ENCODE data around the gene MVK.

The MVK gene

DNA sequence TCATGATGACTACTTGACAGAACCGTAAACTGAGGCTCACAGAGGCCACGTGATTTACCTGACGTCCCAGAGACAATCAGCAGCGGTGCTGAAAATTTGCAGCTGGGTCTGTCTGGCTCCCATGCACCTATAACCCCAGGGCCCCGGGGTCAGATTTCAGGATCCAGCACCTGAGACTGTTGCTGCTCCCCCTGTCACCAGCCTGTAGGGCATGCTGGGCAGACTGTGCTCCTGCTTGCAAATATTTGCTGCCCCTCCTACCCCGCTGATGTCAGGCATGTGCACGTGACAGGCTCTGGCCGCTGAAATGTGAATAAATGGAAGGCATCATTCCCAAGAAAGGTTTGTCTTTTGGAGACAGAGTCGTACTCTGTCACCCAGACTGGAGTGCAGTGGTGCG is 6.3 kb upstream of the MVK start:
- no peak for DNase-seq

DNA sequence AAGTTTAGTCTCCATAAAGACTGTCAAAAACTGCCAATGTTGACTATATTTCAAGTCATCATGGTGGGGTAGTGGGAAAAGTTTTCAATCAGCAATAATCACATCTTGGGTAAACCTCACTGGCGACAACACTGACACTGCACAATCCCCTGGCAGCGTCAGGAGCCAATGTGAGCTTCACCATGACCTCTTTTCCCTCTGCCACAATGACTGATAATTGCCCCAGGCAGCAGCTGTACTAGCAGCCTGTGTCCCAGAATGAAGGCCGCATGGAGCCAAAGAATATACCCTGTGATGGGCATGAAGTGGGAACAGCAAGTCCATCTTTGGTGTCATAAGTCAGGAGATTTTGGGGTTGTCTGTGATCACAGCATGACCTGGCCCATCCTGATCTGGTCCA is 5.6 kb upstream of the MVK start:
- no peak for DNase-seq

DNA sequence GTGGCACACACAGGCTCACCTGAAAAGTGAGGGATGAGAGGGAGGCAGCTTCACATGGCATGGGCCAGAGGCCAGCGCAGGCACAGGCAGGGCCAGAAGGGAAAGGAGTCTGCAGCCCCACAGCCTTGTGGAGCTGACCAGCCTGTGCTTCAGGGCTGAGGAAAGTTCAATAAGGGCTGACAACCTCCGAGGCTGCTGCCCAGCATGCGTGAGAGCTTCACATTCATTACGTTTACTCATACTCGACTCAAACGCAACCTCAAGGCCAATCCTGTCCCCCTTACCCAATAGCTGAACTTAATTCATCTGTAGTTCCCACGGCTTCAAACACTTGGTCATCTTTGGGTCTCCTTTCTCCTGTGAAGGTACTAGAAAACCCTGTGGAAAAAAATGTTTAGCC is 5.1 kb upstream of the MVK start:
- no peak for DNase-seq

DNA sequence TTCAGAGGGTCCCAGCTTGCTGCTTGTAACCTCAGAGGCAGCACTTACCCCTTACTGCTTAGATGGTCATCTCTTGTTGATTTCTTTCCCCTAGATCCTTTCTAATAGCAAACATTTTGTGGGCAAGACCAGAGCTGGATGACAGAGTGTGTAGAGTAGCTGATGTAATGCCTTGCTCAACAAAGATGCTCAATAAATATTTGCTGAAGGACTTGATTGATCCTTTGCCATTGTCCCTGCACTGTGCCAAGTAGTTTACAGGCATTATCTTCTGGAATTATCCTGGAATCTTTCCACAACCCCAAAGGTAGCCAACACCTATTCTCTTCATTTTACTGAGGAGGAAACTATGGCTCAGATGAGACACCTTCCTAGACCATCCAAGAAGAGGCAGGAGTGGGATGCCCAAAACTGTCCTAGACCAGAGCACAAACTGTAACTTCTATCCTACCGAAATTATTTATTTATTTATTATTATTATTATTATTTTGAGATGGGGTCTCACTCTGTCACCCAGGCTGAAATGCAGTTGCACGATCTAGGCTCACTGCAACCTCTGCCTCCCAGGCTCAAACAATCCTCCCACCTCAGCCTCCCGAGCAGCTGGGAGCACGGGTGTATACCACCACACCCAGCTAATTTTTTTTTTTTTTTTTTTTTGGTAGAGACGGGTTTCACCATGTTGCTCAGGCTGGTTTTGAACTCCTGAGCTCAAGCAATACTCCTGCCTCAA is 1.7 kb upstream of the MVK start:
- no peak for DNase-seq

DNA sequence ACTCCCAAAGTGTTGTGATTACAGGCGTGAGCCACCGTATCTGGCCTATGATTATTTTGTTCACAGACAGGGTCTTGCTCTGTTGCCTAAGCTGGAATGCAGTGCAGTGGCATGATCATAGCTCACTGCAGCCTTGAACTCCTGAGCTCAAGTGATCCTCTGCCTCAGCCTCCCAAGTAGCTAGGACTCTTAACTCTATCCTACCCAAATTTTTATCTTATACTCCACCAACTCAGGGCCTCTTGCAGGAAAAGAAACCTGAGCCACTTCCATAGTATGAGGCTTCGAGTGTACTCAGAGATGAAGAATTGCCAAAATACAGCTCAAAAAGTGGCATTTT is 1.1 kb upstream of the MVK start:
- DNase-seq, result no peak

DNA sequence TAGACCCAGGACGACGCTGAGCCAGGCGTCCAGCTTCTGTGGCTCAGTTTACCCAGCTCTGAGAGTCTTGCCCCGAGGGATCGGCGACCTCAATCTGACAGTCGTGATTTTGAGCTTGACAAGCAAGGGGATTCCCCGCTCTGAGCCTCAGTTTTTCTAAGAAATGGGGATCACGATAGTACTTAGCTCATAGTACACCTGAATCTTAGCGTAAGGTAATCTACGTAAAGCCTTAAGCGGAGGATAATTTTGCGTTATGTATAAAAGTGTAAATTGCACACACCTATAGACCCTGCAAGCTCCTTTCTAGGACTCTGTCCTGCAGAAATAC is 285 bp downstream of the MVK start:
- no peak for DNase-seq

DNA sequence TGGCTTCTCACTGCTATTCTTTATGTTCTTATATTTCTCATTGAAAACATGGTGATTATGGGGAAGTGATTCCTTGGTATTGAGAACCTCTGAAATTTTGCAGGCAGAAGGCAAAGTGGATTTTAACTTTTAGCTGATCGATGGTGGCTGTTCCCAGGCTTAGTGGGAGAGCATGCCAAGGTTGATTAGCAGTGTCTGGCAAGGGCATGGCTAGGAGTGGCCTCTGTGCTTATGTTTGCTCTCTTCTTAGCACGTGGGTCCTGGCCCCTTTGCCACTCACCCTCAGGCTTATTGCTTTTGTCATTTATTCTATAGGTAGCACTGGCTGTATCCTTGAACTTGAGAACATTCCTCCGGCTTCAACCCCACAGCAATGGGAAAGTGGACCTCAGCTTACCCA is 2.1 kb downstream of the MVK start:
- no peak for DNase-seq

DNA sequence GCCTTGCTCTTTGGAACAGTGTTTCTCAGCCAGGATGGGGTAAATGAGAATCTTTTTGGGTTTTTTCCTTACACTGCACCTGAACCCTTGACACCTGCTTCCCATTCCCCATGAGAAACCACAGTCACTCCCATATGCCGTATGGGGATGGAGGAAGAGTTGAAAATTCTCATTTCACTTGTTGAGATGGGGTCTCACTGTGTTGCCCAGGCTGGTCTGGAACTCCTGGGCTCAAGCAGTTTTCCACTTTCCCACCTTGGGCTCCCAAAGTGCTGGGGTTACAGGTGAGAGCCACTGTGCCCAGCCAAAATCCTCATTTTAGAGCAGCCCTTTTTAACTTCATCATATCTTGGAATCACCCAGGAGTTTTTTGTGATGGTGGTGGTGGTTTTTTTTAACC is 3.7 kb downstream of the MVK start:
- DNase-seq, result no peak

DNA sequence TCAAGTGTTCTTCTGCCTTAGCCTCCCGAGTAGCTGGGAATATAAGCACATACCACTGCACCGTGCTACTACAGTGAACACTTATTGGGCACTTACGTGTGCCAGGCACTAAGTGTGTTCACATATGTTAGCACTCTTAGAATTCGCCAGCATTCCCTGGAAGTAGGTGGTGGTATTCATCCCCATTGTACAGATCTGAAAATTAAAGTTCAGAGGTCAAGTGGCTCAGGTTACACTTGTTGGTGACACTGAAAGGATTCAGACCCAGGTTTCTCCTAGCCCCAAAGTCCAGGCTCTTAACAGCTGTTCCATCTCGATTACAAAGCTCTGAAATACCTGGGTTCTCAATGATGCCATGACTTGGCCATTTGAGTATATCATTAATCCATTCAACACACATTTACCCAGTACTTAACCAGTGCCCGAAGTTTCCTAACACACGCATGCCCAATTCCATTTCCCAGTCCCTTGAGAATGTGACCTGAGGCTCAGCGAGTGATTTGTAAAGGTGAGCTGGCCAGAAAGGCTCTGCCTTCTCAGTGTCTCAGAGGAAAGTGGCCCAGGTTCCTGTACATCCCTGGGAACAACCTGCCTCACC is 4.8 kb downstream of the MVK start:
- DNase-seq, result no peak

DNA sequence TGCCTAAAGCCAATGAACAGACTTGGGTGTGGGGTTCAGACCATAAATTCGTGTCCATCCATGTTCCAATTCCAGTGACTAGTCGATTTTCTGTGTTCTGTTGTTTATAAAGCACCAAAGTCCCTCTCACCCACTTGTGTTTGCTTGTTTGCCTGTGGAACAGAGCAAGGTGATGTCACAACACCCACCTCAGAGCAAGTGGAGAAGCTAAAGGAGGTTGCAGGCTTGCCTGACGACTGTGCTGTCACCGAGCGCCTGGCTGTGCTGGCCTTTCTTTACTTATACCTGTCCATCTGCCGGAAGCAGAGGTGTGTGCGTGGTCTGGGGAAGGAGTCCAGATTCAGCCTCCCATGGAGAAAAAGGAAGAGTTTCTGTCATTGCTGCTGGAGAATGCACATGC is 6.0 kb downstream of the MVK start:
- no peak for DNase-seq

DNA sequence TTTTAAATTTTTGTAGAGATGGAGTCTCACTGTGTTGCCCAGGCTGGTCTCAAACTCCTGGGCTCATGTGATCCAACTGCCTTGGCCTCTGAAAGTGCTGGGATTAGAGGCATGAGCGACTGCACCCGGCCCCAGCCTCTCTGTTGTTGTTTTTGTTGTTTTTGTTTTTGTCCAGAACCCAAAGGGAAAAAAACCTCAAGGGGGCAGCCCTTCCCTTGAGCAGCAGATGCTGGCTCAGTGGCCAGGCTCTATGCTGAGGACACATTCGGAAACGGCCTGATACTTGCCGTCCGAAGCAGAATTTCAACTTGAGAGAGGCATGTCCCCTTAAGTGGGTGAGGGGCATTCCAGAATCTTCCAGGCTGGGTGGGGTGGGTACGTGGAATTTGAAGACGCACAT is 6.7 kb downstream of the MVK start:
- no peak for DNase-seq

DNA sequence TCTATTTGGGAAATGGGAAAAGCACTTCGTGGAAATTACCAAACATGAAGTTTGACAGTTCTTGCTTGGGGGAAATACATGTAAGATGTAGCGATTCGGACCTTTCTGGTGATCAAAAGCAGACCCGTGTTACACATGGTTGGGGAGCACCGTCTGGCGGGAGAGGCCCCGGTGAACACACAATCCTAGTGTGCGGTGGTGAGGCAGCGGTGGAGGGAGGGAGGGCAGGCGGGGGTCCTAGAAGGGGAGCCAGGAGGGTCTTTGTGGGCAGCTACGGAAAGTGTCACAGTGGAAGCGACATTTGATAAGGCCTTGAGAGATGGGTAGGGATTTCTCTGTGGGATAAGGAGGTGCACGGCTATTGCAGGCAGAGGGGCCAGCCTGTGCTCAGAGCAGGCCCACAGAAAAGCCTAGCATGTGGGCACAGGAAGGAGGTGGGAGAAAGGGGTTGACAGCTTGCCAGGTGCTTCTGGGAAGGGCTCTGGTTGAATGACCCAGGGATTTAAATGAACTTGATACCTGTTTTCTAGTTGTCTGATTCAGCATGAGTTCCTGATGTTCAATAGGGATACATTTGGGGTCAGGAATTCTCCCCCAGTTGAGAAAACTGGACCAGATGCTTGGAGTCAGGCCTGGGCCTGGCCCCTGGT is 7.2 kb downstream of the MVK start:
- no peak for DNase-seq

DNA sequence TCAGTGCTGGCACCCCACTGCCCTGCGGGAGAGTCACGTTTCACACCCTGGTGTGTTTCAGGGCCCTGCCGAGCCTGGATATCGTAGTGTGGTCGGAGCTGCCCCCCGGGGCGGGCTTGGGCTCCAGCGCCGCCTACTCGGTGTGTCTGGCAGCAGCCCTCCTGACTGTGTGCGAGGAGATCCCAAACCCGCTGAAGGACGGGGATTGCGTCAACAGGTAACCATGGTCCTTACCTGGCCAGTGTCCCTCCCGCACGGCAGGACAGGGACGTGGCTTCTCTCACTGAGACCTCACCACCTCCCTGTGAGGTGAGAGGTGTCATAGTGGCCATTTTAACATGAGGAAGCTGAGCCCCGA is 7.7 kb downstream of the MVK start:
- no peak for DNase-seq

DNA sequence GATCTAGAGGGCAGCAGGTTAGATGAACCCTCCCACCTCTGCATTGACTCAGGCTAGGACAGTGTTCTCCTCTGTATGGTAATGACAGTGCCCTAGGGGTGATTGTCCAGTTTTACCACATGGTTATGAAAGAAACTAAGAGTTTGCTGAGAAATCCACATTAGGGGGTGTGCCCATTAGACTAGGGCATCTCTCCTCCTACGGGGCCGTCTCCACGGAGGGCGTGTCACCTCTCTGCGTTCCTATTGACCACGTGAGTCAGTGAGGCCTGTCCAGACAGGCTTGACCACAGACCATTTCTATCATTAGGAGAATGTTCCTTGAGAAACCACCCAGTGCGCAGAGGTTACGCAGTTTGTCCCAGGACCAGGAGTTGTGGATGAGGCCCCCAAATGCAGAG is 8.3 kb downstream of the MVK start:
- no peak for DNase-seq

DNA sequence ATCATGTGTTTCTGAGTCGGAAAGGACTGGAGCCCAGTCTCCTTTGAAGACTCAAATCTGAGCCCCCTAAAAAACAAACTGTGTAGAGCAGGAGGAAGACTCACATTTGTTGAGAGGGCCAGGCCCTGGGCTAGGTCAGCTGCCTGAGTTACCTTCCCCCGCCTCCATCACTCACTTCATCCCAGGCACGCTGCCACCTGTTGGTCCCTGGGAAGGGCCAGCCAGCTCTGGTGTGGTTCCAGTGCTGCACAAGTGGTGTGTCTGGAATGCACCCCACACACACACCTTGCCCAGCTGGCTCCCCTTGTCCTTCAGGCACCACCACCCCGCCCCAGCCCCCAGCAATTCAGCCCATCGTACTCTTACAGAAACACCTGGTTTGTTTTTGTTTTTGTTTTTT is 9.0 kb downstream of the MVK start:
- DNase-seq, result no peak

DNA sequence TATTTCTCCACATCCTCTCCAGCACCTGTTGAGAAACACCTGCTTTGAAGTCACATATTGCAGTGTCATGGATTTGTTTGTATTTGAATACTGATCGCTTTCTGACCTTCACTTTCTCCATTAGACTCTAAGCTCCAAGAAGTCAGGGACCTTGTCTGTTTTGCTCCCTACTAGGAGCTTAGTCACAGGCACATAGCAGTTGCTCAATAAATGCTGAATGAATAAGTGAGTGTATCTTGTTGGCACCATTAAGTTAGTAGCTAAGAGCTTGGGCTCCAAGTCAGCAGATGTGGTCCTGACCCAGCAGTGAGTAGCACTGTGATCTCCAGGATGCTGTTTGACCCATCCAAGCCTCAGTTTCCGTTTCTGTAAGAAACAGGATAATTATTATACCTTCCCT is 10.1 kb downstream of the MVK start:
- DNase-seq, result no peak

DNA sequence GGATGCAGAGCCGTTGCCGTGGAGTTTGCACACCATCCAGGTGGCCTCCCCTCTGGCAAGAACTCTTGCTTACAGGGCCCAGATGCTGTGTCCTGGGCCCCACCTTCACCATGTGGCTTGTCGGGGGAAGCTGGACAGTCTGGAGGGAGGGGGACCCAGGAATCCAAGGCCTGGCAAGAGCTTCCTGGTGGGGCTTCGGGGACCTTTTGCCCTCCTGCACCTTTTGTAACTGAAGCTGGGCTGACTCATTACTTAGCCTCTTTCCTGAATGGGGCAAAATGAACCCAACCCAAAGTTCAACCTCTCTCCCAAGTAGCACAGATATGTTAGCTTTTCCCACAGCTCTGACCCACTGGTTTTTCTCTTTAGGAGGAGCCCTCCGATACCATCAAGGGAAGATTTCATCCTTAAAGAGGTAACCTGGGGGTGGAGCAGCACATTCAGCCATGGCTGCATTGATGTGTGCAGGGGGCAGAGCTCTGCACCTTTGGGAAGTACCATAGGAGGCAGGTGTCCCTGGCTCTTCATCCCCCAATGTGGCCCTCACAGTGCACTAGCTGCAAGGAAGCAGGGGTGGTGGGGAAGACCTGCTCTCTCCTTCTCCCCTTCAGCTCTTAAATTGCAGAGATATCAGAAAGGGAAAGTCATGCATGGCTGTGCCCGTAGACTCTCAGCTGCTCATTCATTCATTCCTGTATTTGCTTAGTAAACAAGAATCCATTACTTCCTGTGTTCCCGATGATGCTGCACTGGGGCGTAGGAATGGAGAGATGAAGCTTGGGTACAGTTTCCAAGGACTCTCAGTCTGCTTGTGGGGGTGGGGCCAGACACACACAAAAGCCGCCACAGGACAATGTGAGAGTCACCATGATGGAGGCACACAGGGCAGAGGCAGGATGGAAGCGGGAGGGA is 13.0 kb downstream of the MVK start:
- no peak for DNase-seq

DNA sequence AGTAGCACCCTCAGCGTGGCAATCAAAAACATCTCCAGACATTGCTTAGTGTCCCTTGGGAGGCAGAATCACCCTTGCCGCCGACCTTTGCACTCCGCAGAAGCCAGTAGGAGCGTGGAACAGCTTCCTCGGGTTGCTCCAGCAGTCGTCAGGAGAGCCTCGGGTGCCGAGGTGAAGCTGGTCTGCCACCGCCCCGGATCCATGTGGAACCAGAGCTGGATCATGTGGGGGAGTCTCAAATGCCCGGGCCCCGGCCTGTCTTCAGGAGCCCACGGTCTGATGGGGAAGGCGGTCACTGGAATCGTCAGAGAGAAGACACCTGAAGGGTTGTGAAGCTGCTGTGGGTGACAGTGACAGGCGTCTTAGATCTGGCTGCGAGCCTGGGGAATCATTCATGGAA is 14.3 kb downstream of the MVK start:
- DNase-seq, result no peak

DNA sequence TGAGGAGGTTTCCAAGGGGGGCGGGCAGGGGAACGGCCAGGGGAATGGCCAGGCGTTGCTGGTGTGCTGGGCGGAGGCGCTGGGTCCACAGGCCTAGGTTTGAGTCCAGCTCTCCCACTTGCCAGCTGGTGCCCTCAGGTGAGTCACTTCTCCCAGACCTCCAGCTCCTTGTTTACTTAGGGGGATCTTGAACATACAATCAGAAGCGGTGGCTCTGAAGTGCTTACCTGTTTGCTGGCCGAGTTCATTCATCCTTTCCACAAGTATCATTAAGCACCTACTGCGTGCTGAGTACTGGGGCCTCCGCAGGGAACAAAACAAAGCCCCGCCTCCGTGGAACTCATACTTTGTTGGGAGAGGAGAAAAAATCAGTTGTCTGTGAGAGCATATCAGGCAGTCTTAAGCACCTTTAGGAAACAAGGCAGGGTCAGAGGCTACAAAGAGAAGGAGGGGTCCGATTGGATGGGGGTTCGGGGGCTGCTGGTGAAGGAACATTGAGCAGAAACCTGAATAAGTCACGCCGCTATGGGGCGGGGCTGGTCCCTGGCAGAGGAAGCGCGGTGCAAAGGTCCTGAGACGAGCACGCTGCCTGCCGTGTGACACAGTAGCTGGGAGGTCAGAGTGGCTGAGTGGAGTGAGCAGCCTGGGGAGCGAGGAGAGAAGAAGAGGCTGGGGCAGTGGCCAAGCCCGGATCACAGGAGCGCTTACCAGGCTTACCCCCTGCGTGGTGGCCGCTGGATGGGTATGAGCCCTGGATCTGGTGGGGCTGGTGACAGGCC is 15.1 kb downstream of the MVK start:
- DNase-seq, result no peak

DNA sequence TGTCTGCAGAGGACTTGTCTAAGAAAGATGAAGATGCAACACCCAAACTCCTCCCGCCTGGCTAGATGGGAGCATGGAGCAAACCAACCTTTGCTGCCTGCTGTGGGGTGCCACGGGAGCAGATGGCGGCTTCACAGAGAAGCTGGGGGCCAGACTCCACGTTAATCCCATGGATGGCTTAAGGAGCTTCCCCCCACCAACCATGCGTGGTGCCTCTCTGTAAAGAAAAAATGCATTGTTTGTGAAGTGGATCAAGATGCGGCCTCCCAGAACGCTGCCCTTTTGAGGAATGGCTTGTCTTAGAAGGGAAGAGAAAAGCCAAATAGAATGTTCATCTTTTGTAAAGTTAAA is 15.6 kb downstream of the MVK start:
- no peak for DNase-seq

DNA sequence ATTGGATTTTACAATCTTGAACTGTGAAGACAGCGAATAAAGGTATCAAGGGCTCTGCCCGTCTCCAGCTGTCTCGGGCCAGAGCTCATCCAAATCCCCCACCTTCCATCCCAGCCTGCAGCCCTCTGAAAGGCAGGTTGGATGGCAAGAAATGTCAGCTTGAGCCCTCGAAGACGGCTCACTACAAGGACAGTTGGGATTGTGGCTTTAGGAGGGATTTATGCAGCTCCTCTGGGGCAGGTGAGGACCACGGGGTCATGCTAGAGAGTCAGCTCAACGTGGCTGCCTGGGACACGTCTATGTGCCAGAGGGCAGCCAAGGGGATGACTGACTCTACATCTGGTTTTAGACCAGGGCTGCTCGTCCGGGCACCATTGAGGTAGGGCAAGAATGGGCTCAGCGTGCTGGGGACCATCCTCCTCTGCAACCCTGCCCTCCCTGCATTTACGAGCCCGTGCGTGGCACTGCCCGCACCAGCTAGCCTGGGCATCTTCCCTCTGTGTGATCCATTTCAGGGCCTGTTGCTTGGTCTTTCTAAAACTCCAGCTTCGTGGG is 16.2 kb downstream of the MVK start:
- DNase-seq, result no peak

DNA sequence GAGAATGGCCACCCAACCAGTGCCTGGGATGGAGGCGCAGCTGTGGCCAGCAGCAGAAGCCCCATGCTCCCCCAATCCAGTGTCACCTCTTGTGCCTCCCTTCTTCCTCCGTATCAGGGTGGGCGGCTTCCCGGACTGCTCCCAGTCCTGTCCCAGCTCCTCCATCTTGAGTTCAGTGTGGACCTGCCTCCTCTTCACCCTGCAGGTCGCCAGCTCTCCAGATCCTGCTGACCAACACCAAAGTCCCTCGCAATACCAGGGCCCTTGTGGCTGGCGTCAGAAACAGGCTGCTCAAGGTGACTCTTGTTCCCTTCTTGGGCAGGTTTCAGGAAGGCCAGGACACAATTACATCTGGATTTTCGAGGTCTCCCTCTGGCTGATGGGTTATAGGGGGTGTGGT is 17.0 kb downstream of the MVK start:
- no peak for DNase-seq

DNA sequence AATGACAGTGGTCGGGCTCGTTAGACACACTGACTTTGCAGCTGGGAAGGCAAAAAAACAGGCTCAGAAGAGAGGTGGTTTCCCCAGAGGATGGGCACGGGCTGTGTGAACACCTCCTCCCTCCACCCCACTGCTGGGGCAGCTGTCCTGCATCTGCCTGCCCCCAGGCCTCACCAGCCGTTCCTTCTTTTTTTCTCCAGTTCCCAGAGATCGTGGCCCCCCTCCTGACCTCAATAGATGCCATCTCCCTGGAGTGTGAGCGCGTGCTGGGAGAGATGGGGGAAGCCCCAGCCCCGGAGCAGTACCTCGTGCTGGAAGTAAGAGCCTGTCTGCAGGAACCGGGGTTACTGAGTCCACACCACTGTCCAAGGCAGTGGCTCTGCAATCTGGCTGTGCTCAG is 17.4 kb downstream of the MVK start:
- DNase-seq, result no peak
